B cell (primary cell): ENCODE data around the gene GIPC3.

ENCODE experiments used
- EZH2 ChIP-seq: IDR thresholded peaks from 2 replicates; pipeline ENCODE4 v1.6.1; 2012; ENCODE audit warnings: borderline replicate concordance, low read depth, mild to moderate bottlenecking, moderate library complexity, low read length; ENCODE audit not compliant: insufficient read depth, poor library complexity, severe bottlenecking
- TF ChIP-seq, protein P1 (sequence below): fragments of 200-600 bp; IDR thresholded peaks from one replicate; pipeline ENCODE4 v1.8.0; 2022; ENCODE audit warnings: antibody characterized with exemption, mild to moderate bottlenecking

- TF ChIP-seq, protein P1, sequence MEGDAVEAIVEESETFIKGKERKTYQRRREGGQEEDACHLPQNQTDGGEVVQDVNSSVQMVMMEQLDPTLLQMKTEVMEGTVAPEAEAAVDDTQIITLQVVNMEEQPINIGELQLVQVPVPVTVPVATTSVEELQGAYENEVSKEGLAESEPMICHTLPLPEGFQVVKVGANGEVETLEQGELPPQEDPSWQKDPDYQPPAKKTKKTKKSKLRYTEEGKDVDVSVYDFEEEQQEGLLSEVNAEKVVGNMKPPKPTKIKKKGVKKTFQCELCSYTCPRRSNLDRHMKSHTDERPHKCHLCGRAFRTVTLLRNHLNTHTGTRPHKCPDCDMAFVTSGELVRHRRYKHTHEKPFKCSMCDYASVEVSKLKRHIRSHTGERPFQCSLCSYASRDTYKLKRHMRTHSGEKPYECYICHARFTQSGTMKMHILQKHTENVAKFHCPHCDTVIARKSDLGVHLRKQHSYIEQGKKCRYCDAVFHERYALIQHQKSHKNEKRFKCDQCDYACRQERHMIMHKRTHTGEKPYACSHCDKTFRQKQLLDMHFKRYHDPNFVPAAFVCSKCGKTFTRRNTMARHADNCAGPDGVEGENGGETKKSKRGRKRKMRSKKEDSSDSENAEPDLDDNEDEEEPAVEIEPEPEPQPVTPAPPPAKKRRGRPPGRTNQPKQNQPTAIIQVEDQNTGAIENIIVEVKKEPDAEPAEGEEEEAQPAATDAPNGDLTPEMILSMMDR: no peak
- TF ChIP-seq EZH2: no peak
These were observed 56.4 kb downstream of the GIPC3 start for GRCh38 chr19:3641515-3642269.
